ENCODE data around the gene PAPSS2.

PAPSS2 gene

GRCh38 chr10:87671139-87671815, 11.6 kb downstream of the PAPSS2 start:
- no peak overlapping the region for H3K4me3 ChIP-seq (ENCODE audit: low read depth, low read length)
- TF ChIP-seq CTCF (IDR thresholded peaks at IDR 0.05; ENCODE audit: low read depth, low read length): no peak

GRCh38 chr10:87672551-87672950, 12.9 kb downstream of the PAPSS2 start:
- TF ChIP-seq CTCF (IDR thresholded peaks at IDR 0.05; ENCODE audit: low read depth, low read length): no peak
- H3K4me3 ChIP-seq (ENCODE audit: low read depth, low read length): no peak overlapping the region

DNA sequence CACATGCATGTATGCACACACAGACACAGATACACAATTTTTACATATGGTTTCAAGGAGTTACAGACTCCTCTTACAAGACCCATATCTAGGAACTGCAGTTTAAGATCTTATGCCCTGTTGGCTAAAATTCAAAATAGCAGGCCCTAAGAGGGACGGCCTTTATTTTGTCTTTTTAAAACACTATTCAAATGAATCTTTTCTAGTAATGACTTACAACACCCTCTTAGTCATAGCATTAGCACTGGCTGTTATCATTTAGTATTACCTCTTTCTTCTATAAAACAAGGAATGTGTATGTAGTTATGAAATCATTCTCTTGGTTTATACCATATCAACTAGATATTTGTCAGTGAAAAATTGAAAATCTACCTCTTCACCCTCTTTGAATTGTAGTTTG, 15.3 kb downstream of the PAPSS2 start:
- no peak for TF ChIP-seq CTCF (IDR thresholded peaks at IDR 0.05; ENCODE audit: low read depth, low read length)

DNA sequence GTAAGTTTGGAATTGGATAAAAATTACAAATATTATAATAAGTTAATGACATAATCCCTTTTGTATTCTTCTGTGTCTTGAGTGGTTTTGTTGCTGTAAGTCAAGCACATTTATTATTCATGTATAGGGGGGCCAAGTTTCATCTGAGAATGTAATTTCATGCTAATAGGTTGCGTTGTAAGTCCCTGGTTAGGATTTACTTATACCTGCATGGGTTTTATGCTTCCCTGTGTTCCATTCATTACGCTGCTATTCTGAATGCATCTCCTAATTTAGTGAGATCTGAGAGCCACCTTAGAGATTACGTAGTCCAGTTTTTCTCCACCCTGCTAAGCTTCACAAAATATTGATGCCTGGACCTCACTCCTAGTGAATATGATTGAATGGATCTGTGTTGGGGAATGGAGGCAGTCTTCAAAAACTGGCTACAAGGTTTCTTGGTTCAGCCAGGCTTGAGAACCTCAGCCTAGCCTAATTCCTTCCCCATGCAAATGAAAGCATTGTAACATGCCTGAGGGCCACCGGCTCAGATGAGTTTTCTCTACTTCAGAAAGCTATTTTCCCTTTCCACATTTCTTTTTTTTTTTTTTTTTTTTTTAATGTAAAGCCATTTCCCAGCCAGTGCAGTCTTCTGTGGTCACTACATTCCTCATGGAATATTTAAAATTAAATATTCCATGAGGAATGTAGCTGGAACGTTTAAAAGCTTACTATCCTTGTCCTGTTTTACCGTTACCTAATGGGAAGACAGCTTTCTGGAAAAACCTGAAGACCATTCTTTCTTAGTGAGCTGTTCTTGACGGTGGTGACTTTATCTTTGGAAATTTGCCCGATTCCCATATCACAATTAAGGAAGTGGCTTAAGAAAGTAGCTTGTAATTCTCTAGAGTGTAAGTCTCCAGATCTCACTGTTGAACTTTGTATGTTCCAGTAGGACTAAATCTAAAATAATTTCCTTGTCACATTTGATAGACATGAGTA, 16.0 kb downstream of the PAPSS2 start:
- no peak for TF ChIP-seq CTCF (IDR thresholded peaks at IDR 0.05; ENCODE audit: low read depth, low read length)
- no peak overlapping the region for H3K4me3 ChIP-seq (ENCODE audit: low read depth, low read length)

More for the DNA sequence above, 15.3 kb downstream of the PAPSS2 start:
- no peak overlapping the region for H3K4me3 ChIP-seq (ENCODE audit: low read depth, low read length)

GRCh38 chr10:87677595-87677994, 17.9 kb downstream of the PAPSS2 start:
- TF ChIP-seq CTCF (IDR thresholded peaks at IDR 0.05; ENCODE audit: low read depth, low read length): no peak
- no peak overlapping the region for H3K4me3 ChIP-seq (ENCODE audit: low read depth, low read length)

DNA sequence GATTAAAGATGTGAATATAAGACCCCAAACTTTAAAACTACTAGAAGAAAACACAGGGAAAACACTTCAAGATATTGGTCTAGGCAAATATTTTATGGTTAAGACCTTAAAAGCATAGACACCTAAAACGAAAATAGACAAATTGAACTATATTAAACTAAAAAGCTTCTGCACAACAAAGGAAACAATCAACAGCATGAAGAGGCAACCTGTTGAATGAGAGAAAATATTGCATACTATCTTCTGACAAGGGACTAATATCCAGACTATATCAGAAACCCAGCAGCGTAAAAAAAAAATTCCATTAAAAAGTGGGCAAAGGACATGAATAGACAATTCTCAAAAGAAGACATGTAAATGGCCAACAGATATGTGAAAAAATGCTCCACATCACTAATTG, 18.6 kb downstream of the PAPSS2 start:
- TF ChIP-seq CTCF (IDR thresholded peaks at IDR 0.05; ENCODE audit: low read depth, low read length): no peak
- no peak overlapping the region for H3K4me3 ChIP-seq (ENCODE audit: low read depth, low read length)

- no peak overlapping the region for H3K4me3 ChIP-seq (ENCODE audit: low read depth, low read length)
- no peak for TF ChIP-seq CTCF (IDR thresholded peaks at IDR 0.05; ENCODE audit: low read depth, low read length)
Measured at GRCh38 chr10:87683356-87683755, 23.7 kb downstream of the PAPSS2 start.

All from WI38 (cell line).